ENCODE results near the gene NOTO. TPM values are rescaled to one million over a fixed set of nuclear protein-coding genes. Genes with fewer than 3 reads are reported as not detected.

Gene NOTO
- total RNA-seq, 1 experiment from 2014 or later: not detected

Other genes with a start within 250 kb of the NOTO start
- 7.1 and 7.8 TPM in 2 replicates for gene SFXN5, start 130.9 kb upstream of the NOTO start, total RNA-seq (2014; rRNA removed; shearing (Covaris generic))
- gene RAB11FIP5, start 89.6 kb upstream of the NOTO start, total RNA-seq (2014; rRNA removed; shearing (Covaris generic)): 17.4 and 19.4 TPM in 2 replicates
- gene SMYD5, start 11.7 kb downstream of the NOTO start, total RNA-seq (2014; rRNA removed; shearing (Covaris generic)): 47.0 and 54.3 TPM in 2 replicates
- 30.7 and 38.0 TPM in 2 replicates for gene PRADC1, start 30.7 kb downstream of the NOTO start, total RNA-seq (2014; rRNA removed; shearing (Covaris generic))
- gene CCT7, start 31.7 kb downstream of the NOTO start, total RNA-seq (2014; rRNA removed; shearing (Covaris generic)): 762 and 775 TPM in 2 replicates
- 3.6 and 4.8 TPM in 2 replicates for gene FBXO41, start 81.9 kb downstream of the NOTO start, total RNA-seq (2014; rRNA removed; shearing (Covaris generic))
- gene EGR4, start 91.0 kb downstream of the NOTO start, total RNA-seq (2014; rRNA removed; shearing (Covaris generic)): not detected in 2 replicates
- gene ALMS1, start 183.3 kb downstream of the NOTO start, total RNA-seq (2014; rRNA removed; shearing (Covaris generic)): 14.3 and 17.6 TPM in 2 replicates

Data from SK-MEL-5 (cell line).